Activated T-cell treated with anti-CD3 and anti-CD28 coated beads, Interleukin-2, amount 50 U/mL, for 72 hours (primary cell): ENCODE results near the gene SCNN1A. TPM values are rescaled to one million over a fixed set of nuclear protein-coding genes. Genes with fewer than 3 reads are reported as not detected.

Source experiments
- ATAC-seq, 2 donors: fragments of 150-1000 bp; cut with Tn5 transposase; replicated peaks in 1 of 2; 2 replicates each; pipeline ENCODE4 v1.10.0; 2021; ENCODE audit warnings: moderate library complexity in 2 of 2, mild to moderate bottlenecking in 1 of 2
- DNase-seq, 2 donors: peaks; one replicate each; pipeline ENCODE4 v3.0.0; 2021 to 2022; ENCODE audit warnings: mixed read lengths in 1 of 2
- H3K27ac Mint-ChIP-seq: one replicate; pipeline ENCODE4 v1.8.0; 2022; ENCODE audit warnings: mild to moderate bottlenecking, moderate library complexity, mixed read lengths
- H3K27me3 Mint-ChIP-seq: one replicate; pipeline ENCODE4 v1.8.0; 2022; ENCODE audit warnings: low read depth, mixed read lengths
- H3K36me3 Mint-ChIP-seq, 2 donors: one replicate each; pipeline ENCODE4 v1.8.0; 2022; ENCODE audit warnings: mixed read lengths in 2 of 2, mild to moderate bottlenecking in 1 of 2; ENCODE audit not compliant: insufficient read depth in 2 of 2
- H3K4me1 Mint-ChIP-seq: one replicate; pipeline ENCODE4 v1.8.0; 2022; ENCODE audit warnings: low read depth, mixed read lengths
- H3K4me3 Mint-ChIP-seq, 2 donors: one replicate each; pipeline ENCODE4 v1.8.0; 2022; ENCODE audit warnings: mild to moderate bottlenecking in 2 of 2, mixed read lengths in 2 of 2, moderate library complexity in 2 of 2
- H3K9me3 Mint-ChIP-seq, 2 donors: one replicate each; pipeline ENCODE4 v1.8.0; 2022; ENCODE audit warnings: mixed read lengths in 2 of 2
- total RNA-seq, 2 donors: library from RNA; stranded (reverse); gene quantifications; one replicate each; pipeline ENCODE4 v1.2.3, GENCODE V29; 2022

SCNN1A gene
- under 1 TPM; 0.29 to 0.67 TPM for total RNA-seq

DNA sequence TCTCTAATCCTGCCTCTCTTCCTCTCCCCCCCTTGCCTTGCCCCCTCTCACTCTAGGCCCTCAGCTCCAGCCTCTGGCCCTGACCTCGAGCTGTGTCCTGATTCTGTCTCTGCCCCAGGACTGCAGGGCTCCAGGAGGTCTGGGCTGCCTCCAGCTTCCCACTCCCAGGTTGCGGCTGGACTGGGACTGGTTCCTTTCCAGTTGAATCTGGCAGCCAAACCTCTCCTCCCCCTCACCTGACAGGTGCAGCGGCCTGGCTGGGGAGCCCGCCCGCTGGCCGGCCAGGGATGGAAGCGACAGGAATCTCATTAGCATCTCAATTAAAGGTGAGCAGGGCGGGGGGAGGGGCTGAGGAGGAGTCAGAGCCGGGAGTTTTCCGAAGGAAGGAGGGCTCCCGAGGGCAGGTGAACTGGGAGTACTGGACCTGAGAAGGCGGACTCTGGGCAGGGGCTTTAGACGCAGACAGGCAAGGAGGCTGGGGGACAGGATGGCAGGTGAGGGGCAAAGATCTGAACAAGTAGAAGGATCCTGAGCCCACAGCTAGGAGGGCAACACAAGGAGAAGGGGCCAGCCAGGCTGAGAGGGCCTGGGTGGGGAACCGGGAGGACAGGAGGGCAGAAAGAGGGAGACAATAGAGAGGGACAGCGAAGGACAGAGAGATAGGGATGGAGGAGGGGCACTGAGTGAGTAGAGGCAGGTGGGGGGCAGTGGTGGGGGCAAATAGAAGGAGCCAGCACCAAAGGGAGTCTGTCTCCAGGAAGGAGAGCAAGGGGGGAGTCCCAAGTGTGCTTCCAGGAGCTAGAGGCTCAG is at the start of gene SCNN1A:
TSS of gene SCNN1A (minus strand) at position 295 of the 810 bp plus-strand sequence. CDS start 780 bp downstream, outside the sequence.
- peak within 1 kb of the TSS; percentile 24 to 50 for H3K4me3 Mint-ChIP-seq
- no peaks in the 10 kb centered on the region for H3K36me3 Mint-ChIP-seq
- no peak within 1 kb of the TSS for H3K27ac Mint-ChIP-seq
- DNase-seq (no peak), ATAC-seq (no peak)
- H3K27me3 Mint-ChIP-seq = peaks cover 7% of the 10 kb centered on the region
- no peaks in the 10 kb centered on the region for H3K9me3 Mint-ChIP-seq
- peaks cover 39% of the 10 kb centered on the region for H3K4me1 Mint-ChIP-seq

DNA sequence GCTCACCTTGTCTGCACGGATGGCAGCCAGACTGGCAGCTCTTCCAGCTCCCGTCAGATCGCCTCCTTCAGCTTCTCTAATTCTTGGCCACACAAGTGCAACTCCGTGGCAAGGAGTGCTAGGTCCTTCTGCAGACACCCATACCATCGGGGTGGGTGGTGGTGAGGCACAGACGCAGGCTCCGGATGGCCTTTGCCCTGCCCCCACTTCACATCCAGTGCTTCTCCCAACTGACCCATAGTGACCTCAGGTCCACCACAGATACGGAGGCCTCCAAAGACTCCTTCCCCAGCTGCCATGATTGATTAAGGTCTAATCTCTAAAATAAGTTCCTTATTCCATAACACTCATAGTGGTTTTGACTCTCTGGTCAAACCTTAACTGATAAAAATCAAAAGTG is 49.5 kb upstream of the SCNN1A start:
- Mint-ChIP-seq H3K9me3 (no peaks in the 10 kb centered on the region), H3K27me3 (no peaks in the 10 kb centered on the region), H3K36me3 (no peaks in the 10 kb centered on the region), H3K27ac (no peak overlapping the region), H3K4me1 (peaks cover 62% of the 10 kb centered on the region), H3K4me3 (peak overlapping the region in 1 of 2 donors; percentile 15)
- no peak for ATAC-seq
- DNase-seq = no peak

DNA sequence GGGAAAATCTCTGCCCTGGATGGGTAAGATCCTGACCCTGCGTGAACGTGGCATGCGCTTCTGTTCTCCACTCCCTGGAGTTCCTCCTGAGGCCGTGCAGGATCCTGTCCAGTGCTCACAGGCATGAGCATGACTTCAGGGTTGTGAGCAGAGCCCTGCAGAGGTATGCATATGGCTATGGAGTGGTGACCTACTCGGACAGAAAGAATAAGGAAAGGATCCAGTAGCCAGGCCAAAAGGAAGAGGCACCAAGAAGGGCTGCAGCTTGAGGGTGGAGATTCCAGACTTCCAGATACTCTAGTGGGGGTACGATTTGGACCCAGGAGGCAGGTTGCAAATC is 48.6 kb upstream of the SCNN1A start:
- Mint-ChIP-seq H3K4me3 (peak overlapping the region in 1 of 2 donors; percentile 18), H3K36me3 (no peaks in the 10 kb centered on the region)

DNA sequence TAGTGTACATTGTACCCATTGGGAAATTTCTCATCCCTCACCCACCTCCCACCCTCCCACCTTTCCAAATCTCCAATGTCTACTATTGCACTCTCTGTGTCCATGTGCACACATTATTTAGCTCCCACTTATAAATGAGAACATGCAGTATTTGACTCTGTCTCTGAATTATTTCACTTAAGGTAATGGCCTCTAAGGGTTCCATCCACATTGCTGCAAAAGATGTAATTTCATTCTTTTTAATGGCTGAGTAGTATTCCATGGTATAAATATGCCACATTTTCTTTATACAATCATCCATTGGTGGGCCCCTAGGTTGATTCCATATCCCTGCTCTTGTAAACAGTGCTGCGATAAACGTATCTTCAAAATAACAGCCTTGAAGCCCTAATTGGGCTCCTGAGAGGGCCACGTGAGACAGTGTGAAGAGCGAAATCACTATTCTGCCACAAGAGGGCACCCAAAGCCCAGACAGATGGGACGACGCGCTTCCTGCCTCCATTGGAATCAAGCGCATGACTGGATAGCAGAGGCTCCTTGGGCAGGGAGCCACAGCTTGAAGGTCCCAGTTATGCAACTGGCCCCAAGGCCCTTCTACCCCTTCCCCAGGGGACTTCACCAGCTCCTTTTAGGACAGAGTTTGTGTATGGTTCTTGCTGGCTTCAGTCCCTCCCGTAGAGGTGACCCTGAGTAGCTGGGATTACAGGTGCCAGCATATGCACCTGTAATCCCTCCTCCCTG is 48.1 kb upstream of the SCNN1A start:
- ATAC-seq = peak; percentile 55 to 66

More for the DNA sequence above, 48.6 kb upstream of the SCNN1A start:
- Mint-ChIP-seq H3K27me3 (no peaks in the 10 kb centered on the region), H3K4me1 (peaks cover 56% of the 10 kb centered on the region), H3K27ac (no peak overlapping the region), H3K9me3 (no peaks in the 10 kb centered on the region)
- DNase-seq = no peak
- ATAC-seq = no peak

DNA sequence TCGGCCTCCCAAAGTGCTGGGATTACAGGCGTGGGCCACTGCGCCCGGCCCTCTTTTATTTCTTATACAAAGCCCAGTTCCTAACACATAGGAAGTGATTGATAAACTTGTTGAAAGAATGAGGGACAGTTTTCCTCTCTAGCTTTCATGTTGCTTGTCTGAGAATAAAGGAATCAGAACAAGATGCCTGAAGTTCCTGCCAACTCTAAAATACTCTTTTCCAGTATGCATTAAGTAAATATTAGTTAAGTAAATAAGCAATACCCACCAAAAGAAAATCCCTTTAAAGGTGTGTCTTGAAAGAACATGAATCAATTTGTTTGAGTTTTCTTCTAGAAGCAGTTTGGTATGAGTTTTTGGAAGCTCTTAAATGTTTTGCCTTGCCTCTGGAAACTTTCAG is 45.0 kb upstream of the SCNN1A start:
- no peaks in the 10 kb centered on the region for H3K9me3 Mint-ChIP-seq
- no peak overlapping the region for H3K4me3 Mint-ChIP-seq
- H3K27ac Mint-ChIP-seq = no peak overlapping the region
- DNase-seq = no peak
- no peaks in the 10 kb centered on the region for H3K27me3 Mint-ChIP-seq
- no peak for ATAC-seq
- H3K36me3 Mint-ChIP-seq = no peaks in the 10 kb centered on the region
- peaks cover 35% of the 10 kb centered on the region for H3K4me1 Mint-ChIP-seq

More for the DNA sequence above, 48.1 kb upstream of the SCNN1A start:
- peaks cover 54% of the 10 kb centered on the region for H3K4me1 Mint-ChIP-seq
- no peak overlapping the region for H3K27ac Mint-ChIP-seq
- no peaks in the 10 kb centered on the region for H3K36me3 Mint-ChIP-seq
- H3K27me3 Mint-ChIP-seq = no peaks in the 10 kb centered on the region
- H3K9me3 Mint-ChIP-seq = no peaks in the 10 kb centered on the region
- peak; percentile 78 to 79 for DNase-seq
- peak overlapping the region in 1 of 2 donors; percentile 18 for H3K4me3 Mint-ChIP-seq

DNA sequence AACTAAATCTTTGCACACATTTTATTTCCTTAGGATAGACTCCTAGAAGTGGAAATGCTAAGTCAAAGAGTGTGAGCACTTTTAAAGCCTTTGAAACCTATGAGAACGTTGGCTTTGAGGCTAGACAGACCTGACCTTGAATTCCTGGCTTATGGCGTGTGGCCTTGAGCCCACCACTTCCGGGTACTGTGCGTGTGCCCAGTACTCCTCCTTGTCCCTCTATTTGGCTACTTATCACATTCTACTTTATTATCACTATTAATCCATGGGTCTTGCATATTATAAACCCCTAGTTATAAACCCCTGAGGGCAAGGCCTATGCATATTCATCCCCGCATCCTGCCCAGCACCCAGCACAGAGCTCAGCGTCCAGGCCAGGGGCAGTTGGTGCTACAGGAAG is 43.4 kb upstream of the SCNN1A start:
- no peak for ATAC-seq

DNA sequence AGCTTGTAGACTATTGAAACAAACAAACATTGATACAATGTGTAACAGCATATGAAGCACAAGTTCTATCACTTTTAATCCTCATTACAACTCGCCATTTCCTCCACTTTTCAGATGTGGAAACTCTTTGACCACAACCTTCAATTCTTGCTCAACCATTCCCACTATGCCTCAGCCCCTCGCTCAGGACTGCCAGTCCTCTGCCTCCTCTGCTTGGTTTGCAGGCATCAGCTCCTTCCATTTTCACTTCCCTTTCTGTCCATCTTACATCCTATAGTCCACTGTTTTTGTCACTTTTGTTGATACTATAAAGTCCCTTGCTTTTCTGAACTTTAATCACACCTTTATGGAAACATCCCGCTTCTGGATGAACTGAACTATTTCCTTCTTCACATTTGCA is 41.2 kb upstream of the SCNN1A start:
- Mint-ChIP-seq H3K9me3 (no peaks in the 10 kb centered on the region), H3K4me3 (no peak overlapping the region), H3K36me3 (no peaks in the 10 kb centered on the region), H3K4me1 (peaks cover 16% of the 10 kb centered on the region), H3K27ac (no peak overlapping the region), H3K27me3 (no peaks in the 10 kb centered on the region)
- ATAC-seq (peak; percentile 41 to 66), DNase-seq (no peak)

More for the DNA sequence above, 43.4 kb upstream of the SCNN1A start:
- Mint-ChIP-seq H3K9me3 (no peaks in the 10 kb centered on the region), H3K4me1 (peaks cover 23% of the 10 kb centered on the region), H3K27ac (no peak overlapping the region), H3K36me3 (no peaks in the 10 kb centered on the region), H3K4me3 (no peak overlapping the region), H3K27me3 (no peaks in the 10 kb centered on the region)
- no peak for DNase-seq

DNA sequence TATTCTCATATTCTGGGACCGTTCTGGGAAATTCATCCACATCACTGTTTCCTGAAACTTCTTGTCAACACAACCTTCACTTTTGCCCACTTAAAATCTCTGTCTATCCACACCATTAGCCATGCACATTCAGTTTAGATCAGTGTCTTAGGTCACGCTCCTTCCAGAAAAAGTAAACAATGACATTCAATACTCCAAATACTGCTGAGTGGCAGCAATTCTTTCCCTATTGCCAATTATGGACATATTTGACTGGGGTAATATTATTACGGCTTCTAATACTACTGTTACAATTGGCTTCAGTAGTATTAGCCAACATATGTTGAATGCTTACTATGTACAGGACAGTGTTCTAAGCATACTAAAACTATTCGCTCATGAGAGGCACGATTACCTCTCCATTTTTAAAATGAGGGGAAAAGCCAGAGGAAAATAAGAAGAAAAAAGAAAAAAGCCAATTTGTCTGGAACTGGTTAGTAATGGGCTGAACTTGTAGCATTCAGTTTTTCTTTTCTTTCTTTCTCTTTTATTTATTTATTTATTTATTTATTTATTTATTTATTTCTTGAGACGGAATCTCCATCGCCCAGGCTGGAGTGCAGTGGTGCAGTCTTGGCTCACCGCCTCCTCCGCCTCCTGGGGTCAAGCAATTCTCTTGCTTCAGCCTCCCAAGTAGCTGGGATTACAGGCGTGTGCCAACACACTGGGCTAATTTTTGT is 32.0 kb upstream of the SCNN1A start:
- H3K9me3 Mint-ChIP-seq = no peaks in the 10 kb centered on the region

DNA sequence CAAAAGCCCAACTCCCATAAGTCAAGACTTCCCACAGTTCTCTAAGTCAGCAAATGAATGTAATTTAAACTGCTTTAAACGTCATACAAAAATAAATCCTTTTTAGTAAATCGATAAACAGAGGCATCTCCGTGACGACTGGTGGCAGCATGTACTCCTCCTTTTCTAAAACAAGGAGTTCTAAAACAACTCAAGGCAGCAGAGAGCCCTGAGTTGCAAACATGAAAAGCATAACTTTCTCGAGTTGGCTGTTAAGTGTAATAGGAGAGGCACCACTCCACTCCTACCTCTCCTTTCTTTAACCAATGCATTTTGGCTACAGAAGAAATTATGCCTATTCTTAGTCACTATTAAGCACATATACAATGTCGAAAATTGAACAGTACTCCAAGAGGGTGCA is 30.6 kb upstream of the SCNN1A start:
- Mint-ChIP-seq H3K9me3 (no peaks in the 10 kb centered on the region), H3K4me3 (no peak overlapping the region), H3K4me1 (no peaks in the 10 kb centered on the region), H3K27ac (no peak overlapping the region), H3K36me3 (no peaks in the 10 kb centered on the region), H3K27me3 (no peaks in the 10 kb centered on the region)
- ATAC-seq (no peak), DNase-seq (no peak)

More for the DNA sequence above, 32.0 kb upstream of the SCNN1A start:
- Mint-ChIP-seq H3K27me3 (no peaks in the 10 kb centered on the region), H3K4me1 (no peaks in the 10 kb centered on the region), H3K27ac (no peak overlapping the region), H3K4me3 (no peak overlapping the region), H3K36me3 (no peaks in the 10 kb centered on the region)
- no peak for DNase-seq
- no peak for ATAC-seq

DNA sequence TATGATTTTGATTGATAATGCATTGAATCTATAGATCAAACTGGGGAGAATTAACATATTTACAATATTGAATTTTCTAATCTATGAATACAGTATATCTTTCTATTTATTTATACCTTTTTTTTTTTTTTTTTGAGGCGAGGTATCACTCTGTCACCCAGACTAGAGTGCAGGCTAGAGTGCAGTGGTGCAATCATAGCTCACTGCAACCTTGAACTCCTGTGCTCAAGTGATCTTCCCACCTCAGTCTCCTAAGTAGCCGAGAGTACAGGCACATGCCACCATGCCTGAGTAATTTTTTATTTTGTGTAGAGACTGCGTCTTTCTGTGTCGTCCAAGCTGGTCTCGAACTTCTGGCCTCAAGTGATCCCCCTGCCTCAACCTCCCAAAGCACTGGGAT is 29.0 kb upstream of the SCNN1A start:
- Mint-ChIP-seq H3K36me3 (no peaks in the 10 kb centered on the region), H3K27me3 (no peaks in the 10 kb centered on the region), H3K4me3 (no peak overlapping the region), H3K27ac (no peak overlapping the region), H3K9me3 (no peaks in the 10 kb centered on the region), H3K4me1 (no peaks in the 10 kb centered on the region)
- DNase-seq (no peak), ATAC-seq (no peak)

DNA sequence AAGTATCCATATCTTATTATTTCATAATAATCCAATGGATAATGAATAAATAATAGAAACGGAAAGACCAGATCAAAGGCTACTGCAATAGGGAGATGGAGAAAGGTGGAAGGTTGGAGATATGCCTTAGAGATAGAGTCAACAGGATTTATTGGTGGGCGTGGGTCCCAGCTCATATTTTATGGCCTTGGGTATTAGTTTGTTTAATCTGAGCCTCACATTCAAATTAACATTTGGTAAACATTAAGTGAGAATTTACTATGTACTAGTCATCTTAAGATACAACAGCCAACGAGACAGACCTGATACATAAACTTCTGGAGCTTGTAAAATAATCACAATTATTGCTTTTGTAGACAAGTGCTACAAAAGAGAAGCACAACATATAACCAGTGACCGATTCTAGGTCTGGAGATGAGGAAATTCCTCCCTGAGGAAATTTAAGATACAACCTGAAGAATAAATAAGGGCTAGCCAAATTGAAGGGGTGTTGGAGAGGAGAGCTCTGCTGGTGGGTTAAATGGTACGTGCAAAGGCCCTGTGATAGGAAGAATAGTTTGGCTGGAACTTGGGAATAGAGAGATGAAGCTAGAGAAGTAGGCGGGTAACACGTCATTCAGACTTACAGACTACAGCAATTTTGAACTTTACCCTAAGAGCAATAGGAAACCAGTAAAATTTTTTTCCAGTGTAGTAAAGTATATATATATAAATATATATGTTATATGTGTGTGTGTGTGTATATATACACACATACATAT is 24.7 kb upstream of the SCNN1A start:
- no peak overlapping the region for H3K27ac Mint-ChIP-seq
- no peaks in the 10 kb centered on the region for H3K36me3 Mint-ChIP-seq
- H3K9me3 Mint-ChIP-seq = no peaks in the 10 kb centered on the region
- peaks cover 6% of the 10 kb centered on the region for H3K27me3 Mint-ChIP-seq
- no peak for DNase-seq
- H3K4me3 Mint-ChIP-seq = no peak overlapping the region
- H3K4me1 Mint-ChIP-seq = no peaks in the 10 kb centered on the region
- no peak for ATAC-seq

DNA sequence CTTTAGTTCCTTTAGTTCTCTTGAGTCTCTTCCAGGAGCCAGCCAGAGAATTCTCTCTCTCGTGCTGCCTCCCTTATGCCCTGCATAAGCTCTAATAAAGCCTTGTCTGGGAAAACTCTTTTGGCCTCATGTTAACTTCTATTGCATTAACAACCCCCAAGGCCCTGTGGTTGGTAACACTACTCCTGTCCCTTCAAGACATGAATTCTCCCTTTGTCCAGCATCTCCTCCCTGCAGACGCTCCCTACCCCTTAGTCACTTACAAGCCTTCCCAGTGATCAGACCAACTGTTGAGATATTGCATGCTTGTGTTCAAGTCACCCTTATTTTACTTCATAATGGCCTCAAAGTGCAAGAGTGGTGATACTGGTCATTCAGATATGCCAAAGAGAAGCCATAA is 20.7 kb upstream of the SCNN1A start:
- no peaks in the 10 kb centered on the region for H3K4me1 Mint-ChIP-seq
- H3K27ac Mint-ChIP-seq = no peak overlapping the region
- ATAC-seq (no peak), DNase-seq (no peak)
- no peak overlapping the region for H3K4me3 Mint-ChIP-seq
- peaks cover 6% of the 10 kb centered on the region for H3K27me3 Mint-ChIP-seq
- H3K9me3 Mint-ChIP-seq = no peaks in the 10 kb centered on the region
- no peaks in the 10 kb centered on the region for H3K36me3 Mint-ChIP-seq
